SW 1271 (cell line): ENCODE measurements around the gene EFCAB8.

Experiments used
- DNase-seq, 2 experiments: peaks; one replicate each; lab custom pipeline; 2025; lab: John Stamatoyannopoulos, UW

Gene EFCAB8

DNA sequence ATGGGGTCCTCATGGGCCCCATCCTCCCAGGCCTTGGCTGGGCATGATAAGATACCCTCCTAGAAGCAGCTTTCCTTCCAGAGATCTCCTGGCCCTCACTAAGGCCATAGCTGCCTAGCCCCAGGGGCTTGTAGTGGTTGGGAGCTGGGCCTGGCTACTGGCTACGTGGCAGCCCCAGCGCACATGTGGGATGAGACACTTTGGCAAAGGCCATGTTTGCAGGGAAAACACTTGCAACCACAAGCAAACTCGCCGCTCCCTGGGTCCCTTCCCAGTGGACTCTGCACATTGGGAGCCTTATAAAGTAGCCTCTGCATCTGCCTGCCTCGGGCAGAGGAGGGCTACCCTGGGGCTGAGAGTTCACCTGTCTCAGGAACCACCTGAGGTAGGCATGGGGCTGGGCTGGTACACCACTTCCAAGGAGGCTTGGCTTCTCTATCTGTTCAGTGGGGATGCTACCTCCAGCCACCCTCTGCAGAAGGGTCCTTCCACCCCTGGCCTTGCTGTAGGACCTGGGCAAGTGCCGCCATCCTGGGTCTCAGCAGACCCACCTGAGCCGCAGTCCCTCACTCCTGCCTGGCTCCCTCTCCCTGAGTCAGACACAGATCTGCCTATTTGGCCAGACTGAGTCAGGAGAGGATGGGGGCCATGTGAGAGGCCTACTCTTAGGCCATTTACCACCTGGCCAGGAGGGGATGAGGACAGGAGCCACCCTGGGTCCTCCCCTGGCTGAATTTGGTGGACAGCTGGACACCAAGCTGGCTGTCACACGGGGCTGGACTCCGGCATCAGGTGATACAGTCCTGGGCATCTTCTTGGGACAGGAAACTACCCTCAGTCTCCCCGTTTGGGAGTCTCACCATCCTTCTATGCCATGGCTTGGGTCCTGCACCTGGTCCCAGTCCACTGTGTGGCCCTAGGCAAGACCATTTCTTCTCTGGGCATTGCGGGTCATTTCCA, 148.9 kb downstream of the EFCAB8 start, which contains the start of gene BPIFB2:
TSS of gene BPIFB2 (plus strand) at position 329 of the 960 bp plus-strand sequence. CDS start 871 bp downstream, outside the sequence.
- DNase-seq, result no peak

GRCh38 chr20:33008336-33009213, 149.9 kb downstream of the EFCAB8 start:
- DNase-seq, result no peak

DNA sequence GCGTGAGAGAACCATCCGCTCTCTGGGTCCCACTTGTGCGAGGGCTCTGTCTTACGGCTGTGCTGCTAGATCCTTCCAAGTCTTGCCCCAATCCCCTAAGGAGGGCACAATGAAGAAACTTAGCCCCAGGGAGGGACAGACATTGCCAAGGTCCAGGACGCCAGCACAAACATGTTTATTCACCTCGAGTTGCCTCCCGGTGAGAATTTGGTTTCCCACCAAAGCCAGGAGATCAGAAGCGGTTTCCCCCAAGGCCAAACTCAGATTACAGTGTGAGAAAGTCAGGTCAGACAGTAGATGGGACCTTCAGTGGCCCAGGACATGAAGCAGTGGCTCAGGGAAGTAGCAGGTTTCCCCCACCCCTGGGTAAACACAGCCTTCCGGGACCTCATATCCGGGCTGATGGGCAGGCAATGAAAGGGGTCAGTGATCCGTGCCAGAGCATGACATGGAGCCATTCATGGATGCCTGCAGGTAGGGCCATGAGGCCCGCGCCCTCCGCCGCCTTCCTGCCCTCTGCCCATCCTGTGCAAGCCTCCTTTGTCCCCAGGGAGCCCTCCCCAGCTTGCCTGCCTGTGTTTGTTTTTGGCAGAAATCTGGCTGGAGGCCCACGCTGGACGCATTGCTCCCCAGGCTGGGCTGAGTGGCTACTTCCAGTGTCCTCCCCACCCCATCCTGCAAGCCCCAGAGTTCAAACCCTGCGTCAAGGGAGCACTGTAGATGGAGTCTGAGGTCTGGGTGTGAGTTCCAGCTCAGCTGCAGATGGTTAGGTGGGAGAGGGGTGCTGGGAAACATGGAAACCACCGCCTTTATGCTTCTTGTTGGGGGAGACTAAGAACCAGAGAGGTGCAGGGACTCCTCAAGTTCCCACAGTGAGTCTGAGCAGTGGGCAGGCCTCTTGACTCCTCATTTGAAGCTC, 150.8 kb downstream of the EFCAB8 start:
- no peak for DNase-seq

- DNase-seq, result no peak
These were observed 151.4 kb downstream of the EFCAB8 start for GRCh38 chr20:33010133-33010504.

GRCh38 chr20:33010674-33011449, 152.1 kb downstream of the EFCAB8 start:
- no peak for DNase-seq
